HG02840 (cell line): ENCODE measurements around the gene SNX11.

Experiments used
- ATAC-seq: cut with Tn5 transposase; IDR thresholded peaks from one replicate; pipeline ENCODE4 v1.9.1; 2021; ENCODE audit warnings: mild to moderate bottlenecking, moderate library complexity, moderate number of reproducible peaks; ENCODE audit not compliant: unreplicated experiment, low FRiP score

Gene SNX11

GRCh38 chr17:48159232-48159631 lies 51.7 kb downstream of the SNX11 start:
- no peak for ATAC-seq

GRCh38 chr17:48160177-48161081 lies 52.9 kb downstream of the SNX11 start:
- ATAC-seq, result no peak

- no peak for ATAC-seq
These were observed 53.8 kb downstream of the SNX11 start for GRCh38 chr17:48161127-48161905.

GRCh38 chr17:48162306-48162934 lies 54.9 kb downstream of the SNX11 start:
- no peak for ATAC-seq

- no peak for ATAC-seq
These were observed 55.5 kb downstream of the SNX11 start for GRCh38 chr17:48162946-48163506.

- no peak for ATAC-seq
These were observed 56.2 kb downstream of the SNX11 start for GRCh38 chr17:48163809-48164208.

GRCh38 chr17:48169926-48170325 lies 62.4 kb downstream of the SNX11 start:
- ATAC-seq, result no peak
